Heart left ventricle (tissue), 13 donors: ENCODE data around the gene LAMA4.

Experiments used
- POLR2A ChIP-seq, 2 donors: fragments of 450-650 bp; IDR thresholded peaks; one replicate each; pipeline ENCODE4 v1.6.1; 2017; ENCODE audit warnings: antibody characterized with exemption in 2 of 2, mild to moderate bottlenecking in 2 of 2, moderate library complexity in 2 of 2
- TF ChIP-seq, protein P1 (sequence below), 12 donors: fragments of 200-600 bp; sonication (generic) in 4 of 12; IDR thresholded peaks; one replicate each; pipeline versions ENCODE4 v1.5.0 to v1.8.0; 2018 to 2022; ENCODE audit warnings: antibody characterized with exemption in 12 of 12, mild to moderate bottlenecking in 5 of 12
- donor health status: ischemic (EF 13 %, LVEDD 7.1; RV severe dilation, severe dysfunction).
- donor health status: DM: no; HTN: yes; CAD: no.
- donor health status: DM: no; HTN: no; CAD: no.
- donor health status: ischemic (EF 25% LVEDD 6.9; RV normal size, moderate dysfunction).
- donor health status: ischemic (EF 25% LVEDD 5.7; RV mildly dilated, moderate dysfunction).
- donor health status: ischemic (EF 35%, LVEDD 5.7; RV mildly dilated, moderate dysfunction).
- donor health status: nonischemic (EF 11% LVEDD 7.7; RV severe dilation, severe dysfunction).
- donor health status: DM: yes; HTN: yes; CAD: no.
- donor health status: PGD.
- donor health status: ischemic (EF 29% LVEDD 5.4; RV normal size, mild dysfunction).
- donor health status: nonischemic (EF 23%, LVEDD 6.1; RV moderate dilation, normal function).

DNA sequence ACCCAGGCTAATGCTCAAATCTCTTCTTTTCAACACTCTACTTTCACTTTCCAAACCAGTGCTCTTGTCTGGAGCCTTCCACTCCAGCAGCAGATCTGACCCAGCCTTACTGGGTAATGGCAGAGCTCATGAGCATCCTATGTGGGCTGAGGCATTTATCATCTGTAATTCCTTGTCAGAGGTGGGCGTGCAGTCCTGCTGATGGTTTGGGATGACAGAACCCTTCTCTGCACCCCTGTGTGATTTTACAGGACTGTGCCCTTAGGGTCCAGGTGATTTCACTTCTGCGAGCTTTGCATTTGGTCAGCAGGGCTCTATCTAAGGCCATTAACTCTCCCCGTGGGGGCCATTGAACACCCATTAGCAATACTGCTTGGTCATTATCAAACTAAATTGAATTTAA is 55.4 kb downstream of the LAMA4 start:
- TF ChIP-seq, protein P1, sequence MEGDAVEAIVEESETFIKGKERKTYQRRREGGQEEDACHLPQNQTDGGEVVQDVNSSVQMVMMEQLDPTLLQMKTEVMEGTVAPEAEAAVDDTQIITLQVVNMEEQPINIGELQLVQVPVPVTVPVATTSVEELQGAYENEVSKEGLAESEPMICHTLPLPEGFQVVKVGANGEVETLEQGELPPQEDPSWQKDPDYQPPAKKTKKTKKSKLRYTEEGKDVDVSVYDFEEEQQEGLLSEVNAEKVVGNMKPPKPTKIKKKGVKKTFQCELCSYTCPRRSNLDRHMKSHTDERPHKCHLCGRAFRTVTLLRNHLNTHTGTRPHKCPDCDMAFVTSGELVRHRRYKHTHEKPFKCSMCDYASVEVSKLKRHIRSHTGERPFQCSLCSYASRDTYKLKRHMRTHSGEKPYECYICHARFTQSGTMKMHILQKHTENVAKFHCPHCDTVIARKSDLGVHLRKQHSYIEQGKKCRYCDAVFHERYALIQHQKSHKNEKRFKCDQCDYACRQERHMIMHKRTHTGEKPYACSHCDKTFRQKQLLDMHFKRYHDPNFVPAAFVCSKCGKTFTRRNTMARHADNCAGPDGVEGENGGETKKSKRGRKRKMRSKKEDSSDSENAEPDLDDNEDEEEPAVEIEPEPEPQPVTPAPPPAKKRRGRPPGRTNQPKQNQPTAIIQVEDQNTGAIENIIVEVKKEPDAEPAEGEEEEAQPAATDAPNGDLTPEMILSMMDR (IDR thresholded peaks at IDR 0.05), result no peak
- TF ChIP-seq POLR2A (IDR thresholded peaks at IDR 0.05), result no peak
